ENCODE measurements around the gene MAGEA2.
"Not testable (repeated sequence)": the region's sequence is repeated elsewhere in the genome, so short reads cannot be mapped to it uniquely, and the experiment has no call there.

DNA sequence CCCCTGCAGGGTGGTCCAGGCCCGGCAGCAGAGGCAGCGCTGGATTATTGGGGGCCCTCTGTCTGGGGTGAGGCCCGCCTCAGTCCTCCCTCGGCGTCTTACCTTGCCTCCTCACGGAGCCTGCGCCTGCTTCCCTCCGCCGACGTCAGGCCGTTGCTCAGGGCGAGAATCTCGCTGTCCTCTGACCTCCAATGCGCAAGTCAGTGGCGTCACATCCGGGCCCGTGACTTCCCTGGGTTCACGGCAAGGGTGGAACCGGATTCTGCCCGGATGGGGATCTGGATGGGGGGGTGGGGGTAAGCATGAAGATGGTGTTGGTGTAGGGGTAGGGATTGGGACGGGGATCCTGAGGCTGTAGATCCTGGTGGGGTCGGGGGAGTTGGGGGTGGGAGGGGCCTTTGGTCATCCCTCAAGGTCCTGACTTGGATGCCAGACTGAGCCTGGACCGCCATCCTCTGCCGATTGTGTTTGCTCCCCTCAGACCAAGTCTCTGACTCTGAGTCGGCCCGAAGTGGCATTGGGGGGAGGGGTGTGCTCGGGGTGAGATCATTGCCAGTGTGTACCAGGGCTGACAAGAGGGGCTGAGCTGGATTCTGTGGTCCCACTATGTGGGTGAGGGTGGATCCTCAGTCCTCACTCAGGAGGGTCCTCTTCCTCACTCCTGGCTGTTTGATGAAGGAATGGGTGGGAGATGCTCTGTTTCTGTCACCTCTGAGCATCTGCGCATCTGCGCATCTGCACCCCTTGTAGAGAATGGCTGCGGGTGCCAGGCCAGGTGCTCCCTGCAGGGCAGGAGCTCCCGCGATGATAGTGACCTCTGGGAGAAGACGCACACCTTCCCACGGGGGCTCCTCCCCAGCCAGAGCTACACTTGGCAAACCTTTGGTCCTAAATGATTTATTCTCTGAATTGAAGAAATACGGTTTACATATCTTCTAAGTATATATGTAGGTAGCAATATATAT is at the start of gene MAGEA2:
- TF ChIP-seq, protein P1, sequence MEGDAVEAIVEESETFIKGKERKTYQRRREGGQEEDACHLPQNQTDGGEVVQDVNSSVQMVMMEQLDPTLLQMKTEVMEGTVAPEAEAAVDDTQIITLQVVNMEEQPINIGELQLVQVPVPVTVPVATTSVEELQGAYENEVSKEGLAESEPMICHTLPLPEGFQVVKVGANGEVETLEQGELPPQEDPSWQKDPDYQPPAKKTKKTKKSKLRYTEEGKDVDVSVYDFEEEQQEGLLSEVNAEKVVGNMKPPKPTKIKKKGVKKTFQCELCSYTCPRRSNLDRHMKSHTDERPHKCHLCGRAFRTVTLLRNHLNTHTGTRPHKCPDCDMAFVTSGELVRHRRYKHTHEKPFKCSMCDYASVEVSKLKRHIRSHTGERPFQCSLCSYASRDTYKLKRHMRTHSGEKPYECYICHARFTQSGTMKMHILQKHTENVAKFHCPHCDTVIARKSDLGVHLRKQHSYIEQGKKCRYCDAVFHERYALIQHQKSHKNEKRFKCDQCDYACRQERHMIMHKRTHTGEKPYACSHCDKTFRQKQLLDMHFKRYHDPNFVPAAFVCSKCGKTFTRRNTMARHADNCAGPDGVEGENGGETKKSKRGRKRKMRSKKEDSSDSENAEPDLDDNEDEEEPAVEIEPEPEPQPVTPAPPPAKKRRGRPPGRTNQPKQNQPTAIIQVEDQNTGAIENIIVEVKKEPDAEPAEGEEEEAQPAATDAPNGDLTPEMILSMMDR (IDR thresholded peaks at IDR 0.05), result not testable (repeated sequence)
- not testable (repeated sequence) for TF ChIP-seq FOXM1 (IDR thresholded peaks at IDR 0.05; ENCODE audit: low read depth); FOXJ3 (CRISPR knock-in tag; IDR thresholded peaks at IDR 0.05)
